GM21367 (cell line): ENCODE measurements around the gene HINT3.
"Not testable (repeated sequence)": the region's sequence is repeated elsewhere in the genome, so short reads cannot be mapped to it uniquely, and the experiment has no call there.

Source experiments
- ATAC-seq: cut with Tn5 transposase; IDR thresholded peaks from one replicate; pipeline ENCODE4 v1.9.1; 2021; ENCODE audit not compliant: unreplicated experiment

HINT3 gene

DNA sequence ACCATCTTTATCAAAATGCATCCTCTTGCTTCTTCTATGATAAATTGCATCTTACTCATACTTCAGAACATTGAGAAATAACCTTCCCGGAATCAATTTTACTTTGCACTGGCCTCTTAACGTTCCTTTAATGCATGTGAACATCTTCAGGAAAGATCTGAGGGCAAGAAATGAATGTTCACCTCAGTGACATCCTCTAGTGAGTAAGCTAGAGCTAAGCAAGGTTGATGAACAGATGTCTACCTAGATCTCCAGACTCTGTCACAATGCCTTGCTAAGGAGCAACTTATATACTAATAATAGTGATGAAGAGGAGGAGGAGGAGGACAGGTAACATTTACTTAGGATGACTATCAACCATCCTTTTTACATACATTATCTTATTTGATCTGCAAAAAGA is 16.8 kb upstream of the HINT3 start:
- no peak for ATAC-seq

GRCh38 chr6:125940247-125941041 is 16.1 kb upstream of the HINT3 start:
- ATAC-seq: no peak

- no peak for ATAC-seq
These were observed 13.7 kb upstream of the HINT3 start for GRCh38 chr6:125942672-125943527.

DNA sequence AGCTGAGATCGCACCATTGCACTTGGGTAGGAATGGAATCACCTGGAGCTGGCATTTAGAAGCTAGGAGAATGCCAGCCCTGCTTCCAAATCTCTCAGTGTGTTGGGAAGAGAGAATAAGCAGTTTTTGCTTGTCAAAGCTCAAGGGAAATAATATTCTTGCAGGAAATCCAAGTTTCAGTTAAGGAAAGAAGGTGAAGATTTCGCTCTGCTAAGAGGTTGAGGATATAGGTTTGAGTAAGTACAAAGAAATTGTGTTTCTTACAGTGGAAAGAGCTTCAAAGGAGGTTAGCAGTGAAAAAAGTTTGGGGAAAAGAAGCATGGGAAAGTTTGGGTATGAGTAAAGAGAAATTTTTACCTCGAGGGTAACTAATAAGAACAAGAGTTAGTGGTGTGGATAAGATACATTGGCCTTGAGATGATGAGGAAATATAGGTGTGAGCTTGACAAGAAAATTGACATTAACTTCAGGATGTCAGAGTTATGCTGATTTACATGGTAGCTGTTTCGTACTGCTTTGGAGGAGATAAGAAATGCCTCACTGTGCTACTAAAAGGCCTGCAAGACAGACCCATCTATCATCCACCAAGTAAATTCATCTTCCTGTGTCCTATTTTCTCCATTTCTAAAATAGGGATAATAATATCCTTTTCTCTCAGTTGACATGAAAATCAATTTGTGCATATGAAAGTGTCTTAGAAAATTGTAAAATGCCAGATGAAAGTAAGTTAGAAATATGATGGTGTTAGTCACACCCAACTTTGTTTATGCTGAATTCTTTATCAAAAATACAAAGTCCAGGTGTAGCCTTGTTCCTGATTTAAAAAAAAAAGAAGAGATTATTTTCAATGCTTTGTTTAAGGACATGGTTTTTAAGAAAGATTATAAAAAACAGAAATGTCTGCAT is 12.8 kb upstream of the HINT3 start:
- no peak for ATAC-seq

GRCh38 chr6:125944434-125944816 is 12.1 kb upstream of the HINT3 start:
- ATAC-seq: no peak

DNA sequence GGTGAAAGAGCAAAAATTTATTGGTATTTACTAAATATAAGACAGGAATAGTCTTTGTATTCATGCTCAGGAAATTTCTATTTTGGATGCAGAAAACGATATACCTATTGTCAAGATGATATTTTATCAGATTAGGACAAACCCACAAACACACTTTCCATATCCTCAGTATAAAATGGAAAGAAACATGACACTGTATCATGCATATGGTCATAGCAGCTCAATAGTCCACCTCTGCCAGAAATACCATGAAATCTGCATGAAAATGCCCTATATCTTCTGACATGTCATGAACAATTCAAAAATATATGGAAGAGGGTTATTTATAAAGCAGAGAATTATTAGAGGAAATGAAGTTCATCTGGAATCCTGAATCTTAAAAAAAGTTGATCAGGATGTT is 11.7 kb upstream of the HINT3 start:
- ATAC-seq: no peak

GRCh38 chr6:125945378-125946141 is 11.0 kb upstream of the HINT3 start:
- ATAC-seq: no peak

DNA sequence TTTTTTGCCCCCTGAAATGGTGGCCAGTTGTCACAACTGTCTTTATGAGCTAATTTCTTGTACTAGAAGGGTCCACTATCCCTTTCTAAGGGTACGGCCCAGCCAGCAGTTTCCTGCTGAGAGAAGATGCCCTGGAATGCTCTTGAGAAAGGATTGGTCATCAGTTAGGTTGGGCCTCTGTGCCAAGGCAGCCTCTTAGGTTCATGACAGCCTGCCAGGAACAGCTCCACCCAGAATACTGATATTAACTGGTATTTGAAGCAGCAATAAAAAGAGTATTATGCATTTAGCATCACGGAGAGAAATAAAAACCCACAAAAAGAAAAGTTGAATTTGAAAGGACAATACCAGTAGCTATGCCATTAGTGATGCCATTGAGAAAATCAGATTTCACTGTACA is 9.0 kb upstream of the HINT3 start:
- ATAC-seq: no peak

- ATAC-seq: no peak
These were observed 8.1 kb upstream of the HINT3 start for GRCh38 chr6:125948455-125948854.

DNA sequence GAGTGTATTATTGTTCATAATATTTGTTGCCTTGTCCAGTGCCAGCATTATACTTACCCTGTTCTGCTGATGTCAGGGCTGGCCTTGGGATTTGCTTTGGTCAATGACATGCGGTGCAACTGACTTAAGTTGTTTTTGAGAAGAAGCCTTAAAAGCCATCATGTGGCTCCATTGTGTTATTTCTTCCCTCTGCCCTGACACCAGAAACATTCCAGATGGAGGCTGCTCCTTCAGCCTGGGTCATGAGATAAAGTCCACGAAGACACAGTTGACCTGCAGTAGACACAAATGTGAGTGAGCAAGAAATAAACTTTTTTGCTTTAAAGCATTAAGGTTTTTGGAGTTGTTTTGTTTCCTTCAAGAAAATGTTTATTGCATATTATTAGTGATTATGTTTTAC is 7.5 kb upstream of the HINT3 start:
- no peak for ATAC-seq

DNA sequence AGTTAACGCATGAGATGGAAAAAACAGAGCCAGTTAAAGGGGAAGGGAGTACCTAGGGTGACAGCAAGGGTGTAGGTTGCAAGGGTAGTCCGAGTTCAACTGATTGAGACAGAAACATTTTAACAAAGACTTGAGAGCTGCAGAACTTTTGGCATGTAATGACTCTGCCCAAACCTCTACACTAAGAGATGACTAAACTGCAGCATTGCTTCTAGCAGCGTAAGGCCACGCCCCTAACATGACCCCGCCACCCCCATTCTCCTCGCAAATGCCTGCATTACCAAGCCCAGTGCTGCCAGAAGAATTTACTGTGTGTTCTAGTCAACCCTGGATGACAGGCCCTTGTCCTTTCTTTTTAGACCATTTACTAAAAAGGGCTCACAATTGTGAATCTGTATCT is 6.3 kb upstream of the HINT3 start:
- no peak for ATAC-seq

GRCh38 chr6:125950716-125951115 is 5.9 kb upstream of the HINT3 start:
- not testable (repeated sequence) for ATAC-seq

- no peak for ATAC-seq
These were observed 5.2 kb upstream of the HINT3 start for GRCh38 chr6:125951323-125951722.

GRCh38 chr6:125952764-125953501 is 3.6 kb upstream of the HINT3 start:
- no peak for ATAC-seq

DNA sequence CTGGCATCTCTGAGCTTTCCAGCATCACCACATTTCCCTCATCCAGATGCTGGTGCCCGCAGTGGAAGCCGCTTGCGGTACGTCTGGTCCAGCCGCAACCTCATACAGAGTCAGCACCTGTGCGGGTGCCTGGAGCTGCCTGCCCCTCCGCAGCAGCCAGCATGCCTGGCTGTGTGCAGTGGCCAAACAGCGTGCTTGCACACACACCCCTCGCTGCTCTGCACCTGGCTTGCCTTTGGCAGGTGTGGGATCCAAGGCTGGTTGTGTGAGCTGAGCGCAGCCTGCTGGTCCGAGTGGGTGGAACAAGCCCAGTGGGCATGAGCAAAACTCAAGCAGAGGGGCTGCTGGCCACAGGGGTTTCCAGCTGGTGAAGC is 3.1 kb upstream of the HINT3 start:
- no peak for ATAC-seq

DNA sequence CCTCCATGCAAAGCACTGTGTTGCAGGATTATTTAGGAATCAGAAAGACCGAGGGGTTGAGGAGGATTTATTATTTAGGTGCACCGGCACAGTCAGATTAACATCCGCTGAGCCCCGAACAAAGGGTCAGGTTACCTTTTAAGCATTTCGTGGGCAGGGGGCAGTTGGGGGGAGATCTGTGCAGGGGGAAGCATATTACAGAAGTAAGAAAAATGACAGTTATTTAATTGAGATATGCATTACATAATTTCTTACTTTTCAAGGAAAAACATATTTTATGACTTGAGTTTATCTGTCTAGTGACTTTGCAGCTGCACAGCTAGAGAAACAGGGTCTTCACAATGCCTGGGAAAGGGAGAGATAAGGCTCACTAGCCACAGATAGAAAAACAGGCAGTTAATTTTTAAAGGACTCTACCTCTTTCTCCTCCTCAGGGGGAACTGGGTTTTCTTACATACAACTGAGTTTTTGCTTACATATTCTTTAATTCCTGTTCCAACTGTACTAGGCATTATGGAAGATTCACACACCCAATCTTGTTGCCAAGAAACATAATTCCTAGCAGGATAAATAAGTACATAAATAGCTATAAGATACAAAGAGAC is 1.7 kb upstream of the HINT3 start:
- ATAC-seq: no peak

GRCh38 chr6:125955973-125956372 is 597 bp upstream of the HINT3 start:
- ATAC-seq: no peak

GRCh38 chr6:125957391-125957693 is 772 bp downstream of the HINT3 start:
- ATAC-seq: no peak

DNA sequence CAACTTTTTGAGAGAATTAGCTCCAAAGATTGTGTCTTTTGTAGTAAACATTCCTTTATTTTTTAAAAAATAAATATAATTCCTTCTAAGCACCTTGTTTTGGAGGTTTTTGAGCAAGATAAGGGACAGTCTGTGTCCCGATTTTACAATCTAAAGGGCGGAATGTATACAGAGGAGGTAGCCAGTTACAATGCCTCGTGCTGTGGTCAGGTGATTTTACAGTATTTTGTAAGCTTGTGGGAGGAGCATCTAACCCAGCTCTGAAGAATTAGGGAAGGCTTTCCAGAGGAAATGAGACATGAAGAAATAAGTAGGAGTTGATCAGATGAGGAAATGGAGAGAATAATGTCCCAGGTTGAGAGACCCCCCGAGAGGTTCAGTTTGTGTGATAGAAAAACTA is 1.3 kb downstream of the HINT3 start:
- ATAC-seq: no peak

DNA sequence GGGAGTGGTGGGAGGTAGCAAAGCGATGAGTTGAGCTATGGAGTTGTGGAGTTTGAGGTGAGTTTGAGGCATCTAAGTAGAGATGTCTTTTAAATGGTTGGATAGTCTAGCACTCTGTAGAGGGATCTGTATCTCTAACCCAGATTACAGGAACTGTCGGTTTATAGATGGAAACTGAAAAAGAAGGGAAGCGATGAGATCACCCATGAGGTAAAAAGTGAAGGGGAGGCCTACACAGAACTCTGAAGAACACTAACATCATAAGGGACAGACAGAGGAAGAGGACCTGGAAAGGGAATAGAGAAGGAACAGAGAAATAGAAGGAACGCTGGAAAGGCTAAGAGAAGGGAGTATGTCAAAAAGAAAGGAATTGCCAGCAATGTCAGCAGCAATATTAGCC is 2.5 kb downstream of the HINT3 start:
- no peak for ATAC-seq
